ENCODE data around the gene JUND.
"Not testable (repeated sequence)": the region's sequence is repeated elsewhere in the genome, so short reads cannot be mapped to it uniquely, and the experiment has no call there.

The JUND gene

DNA sequence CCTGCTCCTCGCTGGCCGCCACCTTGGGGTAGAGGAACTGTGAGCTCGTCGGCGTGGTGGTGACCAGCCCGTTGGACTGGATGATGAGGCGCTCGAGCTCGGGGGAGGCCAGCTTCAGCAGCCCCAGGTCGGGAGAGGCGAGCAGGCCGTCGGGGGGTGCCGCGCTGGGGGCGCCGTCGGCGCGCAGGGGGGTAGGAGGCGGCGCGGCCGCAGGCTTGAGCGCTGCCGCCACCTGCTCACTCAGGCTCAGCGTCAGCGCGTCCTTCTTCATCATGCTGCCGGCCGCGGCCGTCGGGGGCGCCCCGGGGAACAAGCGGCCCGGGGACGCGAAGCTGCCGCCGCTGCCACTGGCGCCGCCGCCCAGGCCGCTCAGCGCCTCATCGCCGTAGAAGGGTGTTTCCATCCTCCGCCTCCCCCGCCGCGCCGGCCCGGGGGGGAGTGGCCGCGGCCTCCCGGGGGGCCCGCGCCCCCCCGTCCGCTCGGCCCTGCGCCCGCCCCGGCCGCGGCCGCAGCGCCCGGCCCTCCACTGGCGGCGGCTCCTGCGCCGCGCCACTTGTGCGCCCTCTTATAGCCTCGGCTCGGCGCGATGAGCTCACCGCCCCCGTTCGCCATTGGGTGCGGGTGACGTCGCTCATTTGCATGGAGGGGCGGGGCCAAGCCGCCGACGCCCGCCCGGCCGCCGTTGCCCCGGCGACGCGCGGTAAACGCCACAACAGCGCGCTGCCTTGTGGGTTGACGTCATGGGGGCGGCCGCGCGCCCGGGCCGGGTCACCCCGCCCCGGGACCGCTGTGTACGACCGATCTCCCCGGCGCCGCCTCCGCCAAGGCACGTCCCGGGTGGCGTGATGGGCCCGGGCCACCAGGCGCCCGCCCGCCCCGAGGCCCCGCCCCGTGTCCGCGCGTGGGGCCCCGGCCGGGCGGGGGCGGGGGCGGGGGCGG is at the start of gene JUND:
JUND (minus strand) TSS at position 541 of the 939 bp plus-strand sequence; CDS start at position 403, 138 bp downstream.
- DNase-seq (ENCODE audit: extremely low spot score, insufficient read length, low read depth) (peak; percentile 90), FAIRE-seq (peak; percentile 89)

GRCh38 chr19:18330868-18331267 is 49.4 kb upstream of the JUND start:
- DNase-seq (ENCODE audit: extremely low spot score, insufficient read length, low read depth) (no peak), FAIRE-seq (no peak)

GRCh38 chr19:18329035-18329376 is 47.6 kb upstream of the JUND start:
- FAIRE-seq, result no peak

GRCh38 chr19:18328340-18329034 is 47.1 kb upstream of the JUND start:
- peak; percentile 98 for FAIRE-seq

More at GRCh38 chr19:18329035-18329376, 47.6 kb upstream of the JUND start:
- DNase-seq (ENCODE audit: extremely low spot score, insufficient read length, low read depth), result no peak

DNA sequence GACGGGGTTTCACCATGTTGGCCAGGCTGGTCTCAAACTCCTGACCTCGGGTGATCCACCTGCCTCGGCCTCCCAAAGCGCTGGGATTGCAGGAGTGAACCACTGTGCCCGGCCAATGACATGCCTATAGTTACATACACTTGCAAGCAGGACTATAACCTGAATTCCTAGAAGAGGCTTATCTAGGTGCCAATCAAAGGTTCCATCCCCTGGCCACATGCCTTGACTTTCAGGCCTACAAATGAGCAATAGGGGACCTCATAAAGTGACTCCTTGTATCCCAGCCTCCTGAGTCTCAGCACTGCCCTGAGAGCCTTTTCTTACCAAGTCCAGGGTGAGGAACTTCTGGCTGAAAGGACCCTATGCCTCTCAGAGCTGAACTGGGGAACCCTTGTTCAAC is 45.4 kb upstream of the JUND start:
- FAIRE-seq, result no peak

More at GRCh38 chr19:18328340-18329034, 47.1 kb upstream of the JUND start:
- peak; percentile 86 for DNase-seq (ENCODE audit: extremely low spot score, insufficient read length, low read depth)

DNA sequence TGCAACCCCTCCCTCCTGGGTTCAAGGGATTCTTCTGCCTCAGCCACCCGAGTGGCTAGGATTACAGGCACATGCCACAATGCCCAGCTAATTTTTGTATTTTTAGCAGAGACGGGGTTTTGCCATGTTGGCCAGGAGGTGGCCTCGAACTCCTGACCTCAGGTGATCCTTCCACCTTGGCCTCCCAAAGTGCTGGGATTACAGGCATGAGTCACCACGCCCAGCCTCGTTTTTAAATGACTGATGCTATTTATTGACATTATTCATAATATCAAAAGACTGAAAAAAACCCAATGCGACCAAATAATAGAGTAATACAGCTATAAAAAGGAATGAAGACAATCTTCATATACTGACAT is 42.9 kb upstream of the JUND start:
- not testable (repeated sequence) for FAIRE-seq; DNase-seq (ENCODE audit: extremely low spot score, insufficient read length, low read depth)

More for the DNA sequence above, 45.4 kb upstream of the JUND start:
- no peak for DNase-seq (ENCODE audit: extremely low spot score, insufficient read length, low read depth)

GRCh38 chr19:18322759-18323460 is 41.5 kb upstream of the JUND start, which contains the start of gene LSM4:
Gene LSM4, minus strand, starts transcription at chr19:18323076. Its CDS starts 56 bp downstream, at chr19:18323020.
- peak; percentile 98 for FAIRE-seq
- peak; percentile 94 for DNase-seq (ENCODE audit: extremely low spot score, insufficient read length, low read depth)

DNA sequence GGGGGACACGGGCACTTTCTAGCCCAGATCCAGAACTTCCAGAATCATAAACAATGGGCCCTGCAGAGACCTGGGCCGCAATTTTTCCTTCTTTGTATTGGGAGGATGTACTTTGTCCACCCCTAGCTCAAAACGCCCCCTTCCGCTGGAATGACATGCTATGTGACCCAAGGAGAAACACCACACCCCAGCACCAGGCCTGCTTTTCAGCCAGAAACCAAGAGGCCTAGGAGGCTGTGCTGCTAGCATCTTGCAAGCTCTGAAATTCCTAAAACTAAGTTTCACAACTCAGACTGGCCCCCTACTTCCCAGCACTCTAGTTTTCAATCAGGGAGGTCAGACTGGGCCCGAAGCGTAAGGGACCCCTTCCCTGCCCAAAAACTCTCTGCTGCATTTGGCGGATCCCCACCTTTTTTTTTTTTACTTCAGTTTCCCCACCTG is 40.9 kb upstream of the JUND start:
- FAIRE-seq, result peak; percentile 87
- no peak for DNase-seq (ENCODE audit: extremely low spot score, insufficient read length, low read depth)

- no peak for FAIRE-seq
- no peak for DNase-seq (ENCODE audit: extremely low spot score, insufficient read length, low read depth)
Observed at GRCh38 chr19:18321734-18322102, 40.3 kb upstream of the JUND start.

DNA sequence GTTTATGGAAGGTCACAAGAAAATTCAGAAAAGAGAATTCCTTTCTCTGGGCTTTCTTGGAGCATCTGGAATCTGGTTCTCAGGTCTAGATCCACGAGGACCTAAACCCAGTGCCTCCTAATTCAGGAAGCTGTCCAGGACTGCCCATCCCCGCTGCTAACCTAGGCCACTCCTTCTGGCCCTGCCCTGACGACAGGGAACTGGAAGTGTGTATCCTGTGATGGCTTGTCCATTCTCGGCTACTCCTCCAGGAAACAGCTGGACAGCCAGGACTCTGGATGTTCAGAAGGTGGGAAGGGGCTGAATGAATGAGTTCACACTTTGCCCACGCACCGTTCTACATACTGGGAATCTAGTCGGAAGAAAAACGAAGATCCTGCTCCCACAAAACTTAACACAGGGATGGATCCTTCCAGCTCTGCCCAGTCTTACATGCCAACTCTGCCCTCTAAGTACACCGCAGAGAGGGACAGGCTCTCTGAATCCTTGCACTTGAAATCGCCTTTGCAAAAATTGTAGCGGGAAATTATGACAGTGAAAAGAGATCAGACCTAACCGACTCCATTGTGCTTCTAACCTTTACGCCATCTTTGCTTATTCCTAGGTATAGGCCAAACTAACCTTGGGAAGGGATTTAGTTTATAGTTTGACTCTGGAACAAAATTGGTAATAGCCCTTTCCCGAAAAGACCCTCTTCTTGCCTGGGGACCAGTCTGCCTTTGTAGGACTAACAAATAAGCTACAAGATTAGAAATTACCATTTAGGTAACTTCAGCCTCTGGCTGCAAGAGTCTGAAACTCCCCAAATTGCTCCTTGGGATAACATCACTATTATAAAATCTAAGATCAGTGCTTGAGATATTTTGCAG is 39.7 kb upstream of the JUND start:
- DNase-seq (ENCODE audit: extremely low spot score, insufficient read length, low read depth), result no peak
- FAIRE-seq, result no peak

GRCh38 chr19:18319591-18320135 is 38.2 kb upstream of the JUND start:
- FAIRE-seq, result no peak
- no peak for DNase-seq (ENCODE audit: extremely low spot score, insufficient read length, low read depth)

GRCh38 chr19:18317961-18318800 is 36.8 kb upstream of the JUND start:
- DNase-seq (ENCODE audit: extremely low spot score, insufficient read length, low read depth) (no peak), FAIRE-seq (no peak)

DNA sequence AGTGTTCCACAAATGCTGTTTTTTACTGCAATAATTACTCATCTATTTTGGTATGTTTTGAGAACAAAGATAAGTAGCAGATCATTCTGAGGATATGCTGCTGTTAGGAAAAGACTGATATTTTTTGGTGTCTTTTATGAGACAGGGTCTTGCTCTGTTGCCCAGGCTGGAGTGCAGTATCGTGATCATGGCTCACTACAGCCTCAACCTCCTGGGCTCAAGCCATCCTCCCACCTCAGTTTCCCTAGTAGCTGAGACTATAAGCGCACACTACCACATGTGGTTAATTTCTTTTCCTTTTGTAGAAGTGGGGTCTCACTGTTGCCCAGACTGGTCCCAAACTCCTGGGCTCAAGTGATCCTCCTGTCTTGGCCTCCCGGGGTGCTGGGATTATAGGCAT is 32.0 kb upstream of the JUND start:
- no peak for DNase-seq (ENCODE audit: extremely low spot score, insufficient read length, low read depth)

DNA sequence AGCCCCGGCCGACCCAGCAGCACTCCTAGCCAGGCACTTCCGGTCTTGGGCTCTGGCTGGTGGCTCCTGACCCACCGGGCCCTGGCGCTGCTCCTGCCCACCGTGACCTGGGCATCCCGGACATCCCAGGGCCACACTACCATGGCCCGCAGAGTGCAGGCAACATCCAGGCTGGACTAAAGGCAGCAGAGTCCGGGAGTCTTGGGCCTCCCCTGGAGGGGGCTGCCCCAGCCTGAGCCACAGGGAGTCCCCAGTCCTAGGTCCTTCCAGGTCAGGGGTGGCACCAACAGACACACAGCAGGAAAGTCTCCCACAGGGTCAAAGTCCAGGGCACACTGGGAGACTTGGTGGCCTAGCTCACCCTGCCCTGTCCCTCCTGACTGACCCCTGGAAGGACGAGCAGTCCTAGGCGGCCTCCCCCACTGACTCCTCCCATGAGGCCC is 30.7 kb upstream of the JUND start:
- DNase-seq (ENCODE audit: extremely low spot score, insufficient read length, low read depth) (no peak), FAIRE-seq (no peak)

More for the DNA sequence above, 32.0 kb upstream of the JUND start:
- FAIRE-seq, result no peak

DNA sequence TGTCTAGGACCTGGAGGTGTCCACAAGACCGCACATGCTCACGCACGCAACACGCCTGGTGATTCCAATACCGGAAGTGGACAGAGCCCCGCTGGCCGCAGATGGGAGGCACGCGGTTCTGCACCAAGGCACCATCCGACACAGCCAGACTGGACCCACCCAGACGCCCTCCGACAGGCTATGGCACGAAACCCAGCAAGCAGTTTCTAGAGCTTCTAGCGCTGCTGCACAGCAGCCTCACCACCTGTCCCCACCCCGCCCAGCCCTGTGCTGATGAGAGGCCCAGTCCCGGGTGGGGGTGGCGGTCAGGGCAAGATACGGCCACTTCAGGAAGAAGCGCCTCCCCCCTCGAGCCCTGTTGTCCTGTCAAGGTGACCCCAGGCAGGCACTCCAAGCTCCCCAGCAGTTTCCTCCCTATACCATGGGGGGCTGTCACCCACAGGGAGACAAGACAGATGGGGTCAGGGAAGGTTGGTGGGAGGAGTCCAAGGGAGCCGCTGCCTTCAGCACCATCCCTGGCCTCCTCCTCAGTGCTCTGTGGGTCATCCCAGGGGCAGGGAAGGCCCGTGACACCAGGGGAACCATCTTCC is 30.2 kb upstream of the JUND start:
- FAIRE-seq (no peak), DNase-seq (ENCODE audit: extremely low spot score, insufficient read length, low read depth) (no peak)

GRCh38 chr19:18310966-18311365 is 29.5 kb upstream of the JUND start:
- no peak for DNase-seq (ENCODE audit: extremely low spot score, insufficient read length, low read depth)
- no peak for FAIRE-seq

GRCh38 chr19:18310118-18310909 is 28.9 kb upstream of the JUND start:
- DNase-seq (ENCODE audit: extremely low spot score, insufficient read length, low read depth), result no peak
- FAIRE-seq, result no peak

Data from GM18507 (cell line).